GM12872 (cell line): ENCODE data around the gene DAB2IP.

Experiments
- TF ChIP-seq, protein P1 (sequence below): IDR thresholded peaks from 3 replicates; pipeline ENCODE4 v1.5.1; 2011; ENCODE audit warnings: low read depth, mild to moderate bottlenecking, low read length, moderate library complexity; ENCODE audit not compliant: insufficient read depth

DAB2IP gene

DNA sequence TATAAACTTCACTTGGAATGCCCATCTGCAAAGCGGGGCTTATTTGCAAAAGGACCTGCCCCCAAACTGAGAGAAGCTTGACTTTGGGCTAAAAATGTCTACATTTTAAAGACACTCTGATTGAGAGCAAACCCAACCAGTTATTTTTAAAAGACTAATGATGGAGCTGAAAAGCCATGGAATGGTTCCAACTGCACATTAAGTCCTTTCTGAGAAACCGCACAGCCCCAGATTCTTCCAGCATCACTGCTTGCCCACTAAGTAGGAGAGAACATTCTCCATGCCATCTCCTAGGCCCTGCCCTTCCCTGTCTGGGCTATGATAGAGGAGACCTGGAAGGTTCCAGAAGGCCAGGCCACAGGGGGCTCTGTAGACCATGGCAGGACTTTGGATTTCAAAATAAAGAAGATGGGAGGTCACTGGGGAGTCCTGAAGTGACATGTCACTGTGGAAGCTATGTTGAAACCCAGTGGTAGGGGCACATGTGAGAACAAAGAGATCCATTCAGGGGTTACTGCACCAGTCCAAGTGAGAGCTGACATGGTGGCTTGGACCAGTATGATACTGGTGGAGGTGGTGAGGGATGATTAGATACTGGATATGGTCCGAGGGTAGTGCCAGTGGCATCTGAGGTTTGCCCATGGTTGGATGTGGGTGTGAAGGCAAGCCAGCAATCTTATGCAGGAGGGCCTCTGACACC lies 179.2 kb downstream of the DAB2IP start:
- TF ChIP-seq, protein P1, sequence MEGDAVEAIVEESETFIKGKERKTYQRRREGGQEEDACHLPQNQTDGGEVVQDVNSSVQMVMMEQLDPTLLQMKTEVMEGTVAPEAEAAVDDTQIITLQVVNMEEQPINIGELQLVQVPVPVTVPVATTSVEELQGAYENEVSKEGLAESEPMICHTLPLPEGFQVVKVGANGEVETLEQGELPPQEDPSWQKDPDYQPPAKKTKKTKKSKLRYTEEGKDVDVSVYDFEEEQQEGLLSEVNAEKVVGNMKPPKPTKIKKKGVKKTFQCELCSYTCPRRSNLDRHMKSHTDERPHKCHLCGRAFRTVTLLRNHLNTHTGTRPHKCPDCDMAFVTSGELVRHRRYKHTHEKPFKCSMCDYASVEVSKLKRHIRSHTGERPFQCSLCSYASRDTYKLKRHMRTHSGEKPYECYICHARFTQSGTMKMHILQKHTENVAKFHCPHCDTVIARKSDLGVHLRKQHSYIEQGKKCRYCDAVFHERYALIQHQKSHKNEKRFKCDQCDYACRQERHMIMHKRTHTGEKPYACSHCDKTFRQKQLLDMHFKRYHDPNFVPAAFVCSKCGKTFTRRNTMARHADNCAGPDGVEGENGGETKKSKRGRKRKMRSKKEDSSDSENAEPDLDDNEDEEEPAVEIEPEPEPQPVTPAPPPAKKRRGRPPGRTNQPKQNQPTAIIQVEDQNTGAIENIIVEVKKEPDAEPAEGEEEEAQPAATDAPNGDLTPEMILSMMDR: no peak

DNA sequence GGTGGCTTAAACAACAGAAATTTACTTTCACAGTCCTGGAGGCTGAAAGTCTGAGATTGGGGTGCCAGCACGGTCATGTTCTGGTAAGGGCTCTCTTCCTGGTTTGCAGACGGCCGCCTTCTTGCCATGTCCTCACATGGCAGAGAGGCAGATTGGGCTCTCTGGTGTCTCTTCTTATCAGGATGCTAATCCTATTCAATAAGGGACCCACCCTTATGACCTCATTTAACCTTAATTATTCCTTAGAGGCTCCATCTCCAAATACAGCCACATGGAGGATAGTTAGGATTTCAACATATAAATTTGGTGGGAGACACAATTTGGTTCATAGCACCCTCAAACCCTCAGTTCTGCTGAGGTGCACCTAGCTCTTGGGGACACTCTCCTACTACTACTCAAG lies 180.4 kb downstream of the DAB2IP start:
- TF ChIP-seq, protein P1: no peak

DNA sequence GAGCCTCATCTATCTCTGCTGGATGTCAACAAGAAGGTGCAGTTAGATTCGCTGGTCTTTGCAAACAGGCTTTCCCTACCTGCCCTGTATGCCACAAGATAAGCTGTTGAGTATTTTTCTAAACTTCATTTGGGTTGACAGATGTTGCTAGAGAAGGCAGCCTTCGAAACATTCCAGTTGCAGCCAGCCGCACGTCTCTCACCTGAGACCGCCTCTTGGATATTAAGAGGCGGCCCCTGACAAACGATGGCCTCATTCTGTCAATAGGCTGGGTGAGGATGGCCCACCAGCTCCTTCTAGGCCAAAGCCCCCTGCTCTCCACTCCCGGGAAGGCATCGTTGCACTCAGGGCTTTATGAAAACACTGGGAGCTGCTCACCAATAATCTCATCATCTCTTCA lies 181.6 kb downstream of the DAB2IP start:
- TF ChIP-seq, protein P1: no peak
